GM21717 (cell line): ENCODE results near the gene GGACT.
A peak's percentile ranks its signal among the peaks of the same experiment; 100 is the strongest.
"Not testable (repeated sequence)": the region's sequence is repeated elsewhere in the genome, so short reads cannot be mapped to it uniquely, and the experiment has no call there.

Source experiments
- ATAC-seq: cut with Tn5 transposase; IDR thresholded peaks from one replicate; pipeline ENCODE4 v1.9.1; 2021; ENCODE audit warnings: mild to moderate bottlenecking, moderate library complexity; ENCODE audit not compliant: unreplicated experiment

The GGACT gene

DNA sequence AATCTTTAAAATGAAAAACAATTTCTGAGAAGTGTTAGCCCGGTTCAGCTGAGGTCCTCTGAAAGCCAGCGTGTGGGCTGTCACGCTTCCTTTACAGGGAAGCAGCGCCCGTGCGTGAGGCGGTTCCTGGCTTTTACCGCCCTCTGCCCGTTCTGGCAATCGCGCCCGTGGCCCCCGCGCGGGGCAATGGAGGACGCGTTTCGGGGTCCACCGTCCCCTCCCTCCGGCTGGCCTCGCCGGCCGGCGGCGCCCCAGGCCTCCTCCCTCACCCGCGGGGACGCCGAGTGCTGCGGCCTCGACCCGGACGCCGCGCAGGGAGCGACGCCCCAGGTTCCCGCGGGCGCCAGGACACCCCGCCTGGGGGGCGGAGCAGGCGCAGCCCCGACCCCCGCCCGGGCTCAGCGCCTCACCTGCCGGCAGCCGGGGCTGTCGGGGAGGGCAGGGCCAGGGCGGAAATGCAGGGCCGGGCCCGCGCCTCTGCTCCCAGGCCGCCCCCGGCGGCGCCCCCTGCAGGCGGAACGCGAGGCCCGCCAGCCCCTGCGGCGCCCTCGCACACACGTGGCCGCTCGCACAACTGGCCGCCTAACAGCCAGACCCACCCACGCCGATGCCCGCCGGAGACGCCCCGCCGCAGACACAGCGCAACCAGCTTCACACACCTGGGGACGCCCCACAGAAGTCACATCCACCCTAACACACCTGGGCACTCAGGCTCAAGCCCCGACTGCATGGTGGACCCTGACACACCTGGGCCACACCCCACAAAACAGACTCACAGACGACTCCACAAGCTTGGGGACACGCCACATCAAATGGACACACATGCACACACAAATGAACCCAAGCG lies at the start of gene GGACT:
Gene GGACT, minus strand, starts transcription at position 459 of the 847 bp plus-strand sequence. CDS start 56,198 bp downstream, outside the sequence.
- ATAC-seq, result peak; percentile 97

DNA sequence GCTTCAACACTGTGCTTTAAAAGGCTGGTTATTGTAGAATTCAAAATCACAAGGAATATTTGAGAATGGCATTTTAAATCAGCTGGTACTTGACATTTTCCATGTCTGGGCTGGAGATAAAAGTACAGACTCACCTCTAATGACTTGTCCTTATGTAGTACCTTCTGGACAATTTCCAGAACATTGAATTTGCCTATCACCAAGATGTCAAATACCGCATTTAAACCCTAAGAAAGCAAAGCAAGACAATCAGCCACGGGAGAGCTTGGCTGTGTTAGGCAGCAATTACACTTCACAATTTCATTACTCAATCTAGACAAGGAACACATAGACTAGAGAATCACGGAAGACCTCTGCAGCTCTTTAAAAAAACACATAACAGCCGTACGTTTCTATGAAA lies 49.2 kb upstream of the GGACT start:
- ATAC-seq, result no peak

DNA sequence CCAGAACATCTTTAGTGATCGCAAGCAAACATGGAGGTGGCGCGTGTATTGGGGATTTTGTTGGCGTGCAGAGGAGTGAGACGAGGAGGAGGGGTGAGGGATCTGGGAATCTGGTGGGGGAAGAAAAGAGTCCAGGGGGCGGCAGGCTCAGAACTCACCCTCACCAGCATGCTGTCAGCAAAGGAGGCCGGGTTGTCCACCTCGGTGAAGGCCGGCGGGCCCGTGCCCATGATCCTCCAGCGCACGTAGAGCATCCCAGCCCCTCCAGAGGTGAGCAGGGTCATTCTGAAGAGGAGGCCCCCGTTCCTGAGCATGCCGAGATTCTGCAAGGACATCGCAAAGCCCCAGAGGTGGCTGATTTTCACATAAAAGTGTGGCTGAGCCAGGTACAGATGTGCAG lies 48.8 kb upstream of the GGACT start:
- ATAC-seq, result no peak

DNA sequence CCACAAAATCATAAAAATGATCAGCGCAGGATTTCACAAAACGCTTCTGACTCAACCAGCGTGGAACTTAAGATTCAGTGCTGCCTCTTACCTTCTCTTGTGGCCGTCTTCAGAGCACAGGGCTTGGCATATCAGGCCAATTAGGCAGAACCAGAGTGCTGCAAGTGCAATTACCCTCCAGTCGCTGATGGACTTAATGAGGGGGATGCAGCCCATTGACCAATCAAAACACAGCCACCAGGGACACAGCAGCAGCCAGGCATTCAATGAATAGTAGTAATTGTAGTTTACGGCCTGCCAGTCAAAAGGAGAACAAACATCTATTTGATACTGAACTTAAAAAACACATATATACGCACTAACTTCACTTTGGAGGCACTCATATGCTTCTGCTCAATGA lies 47.9 kb upstream of the GGACT start:
- ATAC-seq, result no peak

DNA sequence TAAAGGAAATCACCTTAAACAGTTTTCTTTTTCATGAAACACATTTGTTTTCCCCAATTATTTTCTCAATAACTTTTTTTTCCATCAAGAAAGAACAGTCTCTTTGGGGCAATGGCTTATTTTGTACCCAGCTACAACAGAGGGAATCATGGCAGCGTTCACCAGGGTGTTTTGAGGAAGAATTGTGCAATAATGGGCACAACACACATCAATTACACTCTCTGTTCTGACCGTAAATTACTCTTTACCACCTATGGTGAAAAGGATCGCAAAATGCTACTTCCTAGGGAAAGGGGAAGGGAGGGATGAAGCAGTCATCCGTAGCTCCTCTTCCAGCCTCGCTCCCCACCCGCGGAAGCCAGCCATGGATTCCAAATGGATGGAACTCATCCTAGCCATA lies 47.4 kb upstream of the GGACT start:
- no peak for ATAC-seq

DNA sequence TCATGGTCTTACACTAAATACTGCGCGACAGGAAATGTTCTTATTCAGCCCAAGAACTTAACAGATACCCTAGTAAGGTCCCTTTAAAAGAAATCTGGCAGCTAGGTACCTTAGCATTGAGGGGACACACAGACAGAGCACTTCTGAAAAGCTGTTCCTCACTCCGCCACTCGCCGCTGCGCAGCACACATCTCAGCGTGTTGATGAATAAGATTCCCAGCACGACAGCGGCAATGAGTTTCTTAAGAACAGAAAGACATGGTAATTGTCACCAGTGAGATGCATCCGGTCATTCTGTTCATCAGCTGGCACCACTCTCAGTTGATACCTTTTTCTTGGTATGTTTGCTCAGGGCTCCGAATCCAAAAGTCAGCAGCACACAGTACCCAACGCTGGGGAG lies 46.1 kb upstream of the GGACT start:
- ATAC-seq, result no peak

DNA sequence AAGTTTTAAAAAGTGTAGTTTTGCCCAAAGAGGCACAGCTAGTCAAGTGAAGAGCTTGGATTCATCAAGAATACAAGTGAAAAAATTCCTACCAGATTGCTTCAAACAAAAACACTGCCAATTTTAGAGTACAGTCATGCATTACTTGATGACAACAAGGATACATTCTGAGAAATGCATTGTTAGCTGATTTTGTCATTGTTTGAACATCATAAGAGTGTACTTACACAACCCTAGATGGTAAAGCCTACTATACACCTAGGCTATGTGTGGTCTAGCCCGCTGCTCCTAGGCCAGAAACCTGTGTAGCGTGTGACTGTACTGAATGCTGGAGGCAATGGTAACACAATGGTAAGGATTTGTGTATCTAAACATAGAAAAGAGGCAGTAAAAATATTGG lies 44.9 kb upstream of the GGACT start:
- ATAC-seq, result no peak

DNA sequence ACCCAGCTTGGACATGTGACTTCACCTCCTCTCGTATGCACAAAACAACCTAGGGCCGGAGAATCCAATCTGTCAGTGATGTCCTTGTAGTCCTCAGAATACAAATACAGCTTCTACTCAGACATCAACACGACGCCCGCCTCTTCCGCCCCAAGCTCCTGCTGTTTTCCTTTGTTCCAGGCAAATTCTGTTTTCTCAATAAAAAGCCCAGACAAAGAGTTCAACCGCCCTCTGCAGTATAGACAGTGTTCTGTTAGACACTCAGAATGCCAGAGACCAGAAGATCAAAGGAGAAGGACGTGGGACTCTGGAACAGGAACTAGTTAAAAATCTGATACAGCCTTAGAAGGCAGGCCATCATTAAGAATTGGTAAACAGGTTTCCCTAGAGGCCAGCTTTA lies 42.0 kb upstream of the GGACT start:
- ATAC-seq, result no peak

DNA sequence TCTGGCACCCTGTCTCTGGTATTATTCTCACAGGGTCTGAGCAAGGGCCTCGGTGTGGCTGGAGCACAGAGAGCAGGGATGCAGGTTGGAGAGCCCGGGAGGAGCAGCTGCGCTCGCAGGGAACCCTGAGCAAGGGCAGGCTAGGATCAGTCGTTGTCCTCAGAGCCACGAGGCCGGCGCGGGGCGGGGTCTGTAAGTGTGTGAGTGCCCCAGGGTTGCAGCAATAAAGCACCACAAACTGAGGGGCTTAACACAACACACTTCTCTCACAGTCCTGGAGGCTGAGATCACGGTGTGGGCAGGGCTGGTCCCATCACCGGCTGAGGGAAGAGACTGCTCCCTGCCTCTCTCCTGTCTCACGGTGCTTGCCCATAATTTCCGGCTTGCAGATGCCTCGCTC lies 38.5 kb upstream of the GGACT start:
- no peak for ATAC-seq

DNA sequence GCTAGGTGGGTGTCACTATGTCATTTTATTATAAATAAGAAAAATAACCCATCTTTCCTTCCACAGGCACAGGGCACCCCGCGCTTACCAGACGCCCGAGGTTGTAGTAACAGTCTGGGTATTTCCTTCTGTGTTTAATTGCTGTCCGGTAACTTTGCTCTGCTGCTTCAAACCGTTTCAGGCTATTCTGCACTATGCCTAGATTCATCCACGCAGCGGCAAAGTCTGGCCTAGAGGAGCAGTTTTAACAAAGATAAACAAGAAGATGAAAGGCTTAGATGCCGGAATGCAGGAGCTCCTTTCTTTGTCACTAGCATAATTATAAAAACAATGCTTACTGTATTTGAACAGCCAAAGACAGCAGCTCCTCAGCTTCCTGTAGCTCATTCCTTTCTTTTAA lies 36.9 kb upstream of the GGACT start:
- ATAC-seq, result no peak

DNA sequence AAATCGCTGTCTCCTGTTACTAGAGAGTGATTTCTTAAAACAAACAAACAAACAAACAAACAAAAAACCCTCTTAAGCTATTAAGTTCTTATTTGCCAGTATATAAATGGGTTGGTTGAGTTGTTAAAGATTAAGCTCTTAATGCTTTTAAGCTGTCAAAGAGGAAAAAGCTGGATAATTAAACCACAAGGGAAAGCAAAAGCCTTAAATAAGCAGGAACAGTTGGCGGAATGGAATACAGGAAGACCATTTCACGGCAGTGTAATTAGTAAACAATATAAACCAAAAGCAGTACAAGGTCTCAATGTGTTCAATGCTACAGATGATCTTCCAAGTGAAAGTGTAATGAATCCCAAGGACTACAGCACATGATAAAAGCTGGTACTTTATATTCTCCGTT lies 32.2 kb upstream of the GGACT start:
- ATAC-seq, result no peak

DNA sequence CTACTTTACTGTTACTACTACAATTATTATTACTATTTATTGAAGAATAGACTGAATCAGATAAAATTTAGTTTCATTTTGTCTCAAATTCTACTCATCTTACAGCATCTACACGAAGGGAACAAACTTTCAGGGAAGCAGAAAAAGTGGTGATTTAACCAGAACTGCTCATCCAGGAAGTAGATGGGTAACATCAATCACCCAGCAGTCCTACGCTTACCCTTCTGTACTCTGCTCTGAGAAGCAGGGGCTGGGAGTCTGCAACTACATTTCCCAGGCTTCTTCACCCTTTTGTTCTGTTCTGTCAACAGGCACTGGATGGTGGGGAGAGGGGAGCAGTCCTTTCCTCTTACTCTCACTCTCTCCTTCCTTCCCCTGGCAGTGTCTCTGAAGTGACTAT lies 31.4 kb upstream of the GGACT start:
- no peak for ATAC-seq

DNA sequence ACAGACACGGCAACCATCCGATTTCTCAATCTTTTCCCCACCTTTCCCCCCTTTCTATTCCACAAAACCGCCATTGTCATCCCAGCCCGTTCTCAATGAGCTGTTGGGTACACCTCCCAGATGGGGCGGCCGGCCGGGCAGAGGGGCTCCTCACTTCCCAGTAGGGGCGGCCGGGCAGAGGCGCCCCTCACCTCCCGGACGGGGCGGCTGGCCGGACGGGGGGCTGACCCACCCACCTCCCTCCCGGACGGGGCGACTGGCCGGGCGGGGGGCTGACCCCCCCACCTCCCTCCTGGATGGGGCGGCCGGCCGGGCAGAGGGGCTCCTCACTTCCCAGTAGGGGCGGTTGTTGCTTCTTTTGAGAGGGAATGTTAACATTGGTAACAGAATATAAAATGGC lies 30.3 kb upstream of the GGACT start:
- not testable (repeated sequence) for ATAC-seq

DNA sequence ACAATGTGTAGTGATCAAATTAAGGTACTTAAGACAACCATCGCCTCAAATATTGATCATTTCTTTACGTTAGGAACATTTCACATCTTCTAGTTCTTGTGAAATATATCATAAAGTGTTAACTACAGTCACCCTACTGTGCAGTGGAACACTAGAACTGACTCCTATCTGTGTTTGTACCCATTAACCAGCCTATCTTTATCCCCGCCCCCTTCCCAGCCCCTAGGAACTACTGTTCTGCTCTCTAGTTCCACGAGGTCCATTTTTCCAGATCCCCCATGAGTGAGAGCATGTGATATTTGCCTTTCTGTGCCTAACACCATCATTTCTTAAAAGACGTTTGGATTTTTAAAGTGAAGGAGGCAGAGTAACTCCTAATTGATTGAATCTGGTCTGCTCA lies 24.4 kb upstream of the GGACT start:
- no peak for ATAC-seq

DNA sequence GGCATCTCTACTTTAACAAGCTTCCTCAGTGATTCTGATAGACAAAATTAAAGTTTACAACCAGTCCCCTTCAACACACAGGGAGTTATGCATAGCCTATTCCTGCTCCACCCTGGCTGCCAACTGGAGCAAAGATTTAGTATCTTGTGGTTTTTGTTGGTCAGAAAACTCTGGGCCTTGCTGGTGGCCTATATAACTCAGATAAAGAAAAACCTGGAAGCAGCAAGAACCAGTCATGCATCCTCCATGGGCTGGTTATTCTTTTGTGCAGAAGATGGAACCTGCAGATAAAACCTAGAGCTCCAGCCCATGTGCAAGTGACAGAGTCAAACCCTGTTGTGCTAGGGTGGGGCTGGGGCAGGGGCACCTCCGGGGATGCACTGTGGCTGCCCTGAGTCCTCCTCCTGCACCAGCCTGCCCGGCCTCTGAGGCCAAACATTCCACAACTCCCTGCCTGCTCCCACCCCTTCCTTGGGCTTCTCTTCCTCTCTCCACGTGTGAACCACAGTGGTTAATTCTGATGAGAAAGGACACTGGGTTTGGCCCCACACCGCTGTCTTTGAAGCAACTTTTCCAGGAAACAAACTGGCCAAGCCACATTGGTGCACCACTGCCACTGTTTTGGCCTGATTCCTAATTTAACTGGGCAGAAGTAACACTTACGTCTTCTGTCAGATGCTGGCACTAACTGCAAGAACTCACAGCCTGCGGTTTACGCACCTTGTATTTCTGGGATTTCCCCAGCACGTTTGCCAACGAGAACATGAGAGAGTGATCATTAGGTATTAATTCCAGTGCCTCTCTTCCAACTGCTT lies 23.3 kb upstream of the GGACT start:
- ATAC-seq, result no peak

DNA sequence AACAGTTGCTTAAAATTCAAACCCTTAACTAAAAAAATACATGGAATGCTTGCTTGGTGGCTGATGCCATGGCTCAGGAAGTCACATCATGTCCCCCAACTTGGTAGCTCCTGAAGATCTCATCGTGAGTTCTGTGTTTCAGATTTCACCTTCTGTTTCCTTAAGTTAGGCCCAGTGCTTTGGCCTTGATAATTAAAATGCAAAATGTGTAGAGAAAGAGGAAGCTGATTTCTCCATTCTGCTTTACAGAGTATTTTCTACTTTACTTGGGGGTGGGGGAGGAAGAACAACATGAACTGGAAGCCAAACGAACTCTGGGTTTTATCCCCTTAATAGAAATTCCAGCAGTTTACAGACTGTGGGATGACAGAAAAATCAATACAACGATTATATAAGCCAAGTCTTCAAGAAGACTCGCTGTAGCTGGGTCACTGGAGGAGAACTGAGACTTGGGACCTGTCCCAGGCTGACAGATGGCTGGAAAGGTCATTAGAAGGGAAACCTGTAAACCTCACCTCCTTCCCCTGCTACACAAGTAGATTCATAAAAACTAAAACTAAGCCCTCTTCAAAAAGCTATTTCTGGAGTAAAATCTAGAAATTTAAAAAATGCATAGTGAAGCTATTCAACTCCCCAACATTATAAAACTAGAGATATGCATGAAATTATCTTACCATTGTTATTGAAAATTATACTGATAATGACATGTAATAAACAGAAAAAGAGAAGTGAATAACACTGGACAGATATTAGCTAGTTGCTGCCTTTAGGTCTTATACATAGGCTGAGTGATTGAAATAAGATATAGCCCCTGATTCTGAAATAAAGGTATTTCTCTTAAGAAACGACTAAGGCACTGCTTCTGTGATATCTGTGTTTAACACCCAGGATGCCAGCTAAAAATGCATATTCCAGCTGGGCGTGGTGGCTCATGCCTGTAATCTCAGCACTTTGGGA lies 22.1 kb upstream of the GGACT start:
- peak; percentile 49 for ATAC-seq

DNA sequence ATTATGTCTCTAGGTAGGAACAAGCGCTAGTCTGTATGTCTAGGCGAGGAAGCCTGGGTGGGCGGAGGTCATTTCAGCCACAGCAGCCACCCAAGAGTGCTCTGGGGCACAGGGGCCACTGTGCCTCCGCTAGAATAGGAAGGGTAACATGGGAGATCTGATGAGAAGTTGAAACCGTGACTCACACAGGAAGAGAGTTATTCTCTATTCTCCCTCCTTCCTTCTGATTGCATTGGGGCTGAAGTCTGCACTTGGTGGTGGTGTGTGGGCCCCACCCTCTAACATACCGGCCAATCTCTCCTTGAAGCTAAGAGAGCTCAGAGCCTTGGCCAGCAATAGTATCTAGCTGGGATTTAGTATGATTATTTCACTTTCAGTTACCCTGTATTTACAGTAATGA lies 20.3 kb upstream of the GGACT start:
- ATAC-seq, result peak; percentile 81

DNA sequence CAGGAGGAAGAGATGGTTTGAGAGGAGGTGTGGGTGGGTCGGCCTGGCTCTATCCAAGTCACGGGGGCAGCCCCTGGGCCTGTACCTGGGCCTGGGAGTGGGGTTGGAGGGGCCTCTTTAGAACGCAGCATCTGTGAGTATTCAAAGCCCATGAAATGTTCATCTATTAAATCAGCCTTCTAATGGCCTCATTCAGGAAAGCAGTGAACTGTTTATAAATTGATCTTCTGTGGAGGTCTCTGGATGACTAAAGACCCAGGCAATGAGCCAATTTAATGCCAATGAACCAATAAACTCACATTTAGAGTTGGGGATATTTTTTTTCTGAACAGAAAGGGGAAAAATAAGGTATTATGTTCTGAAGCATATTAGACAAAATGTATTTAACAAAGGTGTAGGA lies 19.9 kb upstream of the GGACT start:
- ATAC-seq, result no peak

DNA sequence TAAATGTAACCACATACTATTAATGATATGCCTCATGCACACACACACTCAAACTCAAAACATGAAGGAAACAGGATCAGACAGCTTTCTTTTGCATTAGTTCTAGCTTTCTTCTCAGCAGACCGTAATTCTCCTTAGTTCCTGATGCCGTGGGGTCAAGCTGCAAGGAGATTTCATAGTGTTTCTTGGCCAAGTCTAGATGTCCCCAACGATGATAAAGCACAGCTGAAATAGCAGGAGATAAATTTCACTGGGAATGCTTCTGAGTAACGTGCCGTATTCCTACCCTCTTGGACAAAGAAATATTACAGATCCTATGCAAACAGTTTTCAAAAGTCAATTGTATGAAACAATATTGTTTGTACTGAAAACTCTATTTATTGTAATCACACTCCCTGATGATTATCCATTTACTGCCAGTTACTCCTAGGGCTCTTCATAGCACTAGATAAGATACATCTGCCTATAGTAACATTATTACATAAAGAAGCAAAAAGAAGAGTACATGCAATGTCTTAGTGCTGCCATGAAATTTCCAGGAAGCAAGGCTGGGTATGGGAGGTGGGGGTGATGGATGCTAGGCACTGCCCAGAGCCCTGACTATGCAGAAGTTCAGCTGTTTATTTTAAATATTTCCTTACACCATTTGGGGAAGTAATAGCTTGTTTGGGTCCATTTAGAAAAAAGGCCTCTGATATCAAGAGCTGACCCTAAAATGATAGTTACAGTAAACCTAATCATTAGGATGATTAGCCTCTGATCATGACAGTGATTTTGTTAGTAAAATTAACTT lies 16.5 kb upstream of the GGACT start:
- ATAC-seq, result no peak

DNA sequence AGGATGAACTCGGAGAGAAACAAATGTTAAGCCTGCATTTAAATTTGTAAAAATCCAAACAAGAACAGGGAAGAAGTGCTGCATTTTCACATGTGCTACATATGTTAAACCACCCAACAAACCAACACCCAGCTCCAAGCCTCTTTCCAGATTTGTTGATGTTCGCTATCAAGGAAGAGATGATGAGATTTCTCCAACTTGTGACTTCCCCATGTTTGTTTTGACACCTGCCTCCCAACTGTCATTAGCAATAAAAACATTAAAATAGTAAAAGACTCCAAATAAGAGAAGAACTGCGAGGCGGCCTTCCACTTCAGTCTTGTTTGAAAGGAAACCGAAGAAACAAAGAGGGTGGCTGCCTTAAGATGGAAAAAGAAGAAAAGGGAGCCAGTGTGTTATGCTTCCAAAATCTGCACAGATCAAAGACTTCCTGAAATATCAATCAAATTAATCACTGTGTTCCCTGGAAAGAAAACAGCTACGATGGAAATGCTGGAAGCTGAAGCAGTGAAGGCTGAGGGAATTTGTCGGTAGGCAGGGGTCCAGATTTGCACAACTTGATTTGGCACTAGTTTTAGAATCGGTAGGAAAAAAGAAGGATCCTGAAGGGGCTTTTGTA lies 14.0 kb upstream of the GGACT start:
- no peak for ATAC-seq
